Measurements from ENCODE around the gene SPINK2. TPM values are rescaled to one million over a fixed set of nuclear protein-coding genes. Genes with fewer than 3 reads are reported as not detected.

The SPINK2 gene
- polyA plus RNA-seq, 1 of the 3 experiments (the other 2 are of a cell fraction) = not detected

GRCh38 chr4:56870946-56871345, 49.4 kb upstream of the SPINK2 start:
- no peak overlapping the region for H3K9ac ChIP-seq
- POLR2A ChIA-PET = no interaction called here
- TF ChIP-seq TEAD4 (IDR thresholded peaks at IDR 0.05; ENCODE audit: borderline replicate concordance, insufficient read depth) (no peak), FOSL2 (IDR thresholded peaks at IDR 0.05; ENCODE audit: borderline replicate concordance, low read depth) (no peak), GATA2 (CRISPR knock-in tag; IDR thresholded peaks at IDR 0.05) (peak; percentile 35), FOXM1 (IDR thresholded peaks at IDR 0.05; ENCODE audit: low read depth) (no peak), NFIC (IDR thresholded peaks at IDR 0.05; ENCODE audit: borderline replicate concordance) (no peak), POLR2AphosphoS5 (IDR thresholded peaks at IDR 0.05; ENCODE audit: low read depth, low read length) (peak; percentile 19; the same call in 1 of the 2 replicates), MXI1 (IDR thresholded peaks at IDR 0.05; ENCODE audit: low read depth, low read length) (no peak; the same call in 1 of the 2 replicates), RXRA (IDR thresholded peaks at IDR 0.05; ENCODE audit: borderline replicate concordance, low read depth) (no peak), CHD2 (IDR thresholded peaks at IDR 0.05; ENCODE audit: low read length, partially characterized antibody) (peak; percentile 36), EZH2phosphoT487 (IDR thresholded peaks at IDR 0.05; ENCODE audit: borderline replicate concordance, low read depth) (no peak), TAF1 (IDR thresholded peaks at IDR 0.05; ENCODE audit: borderline replicate concordance, low read depth, low read length) (no peak), JUND (IDR thresholded peaks at IDR 0.05) (no peak), EP300 (IDR thresholded peaks at IDR 0.05; ENCODE audit: borderline replicate concordance in 1 of 2, low read depth in 1 of 2, low read length in 1 of 2) (peak in 1 of 2 experiments; percentile 45; a peak in 1 of 4 replicates), MAX (IDR thresholded peaks at IDR 0.05; ENCODE audit: low read depth) (no peak), FOXJ3 (CRISPR knock-in tag; IDR thresholded peaks at IDR 0.05) (no peak; the same call in 1 of the 2 replicates), RAD21 (IDR thresholded peaks at IDR 0.05; ENCODE audit: low read length) (no peak; the same call in 1 of the 2 replicates), RFX5 (IDR thresholded peaks at IDR 0.05; ENCODE audit: low read length) (0 out of 2 replicates have a peak, but pooled peaks have one; percentile 18), YY1 (IDR thresholded peaks at IDR 0.05; ENCODE audit: low read depth) (no peak), REST (IDR thresholded peaks at IDR 0.05; ENCODE audit: low read depth, low read length) (no peak), SMC3 (IDR thresholded peaks at IDR 0.05; ENCODE audit: low read depth, low read length) (no peak), ZBTB33 (IDR thresholded peaks at IDR 0.05; ENCODE audit: borderline replicate concordance, low read depth) (no peak), TCF12 (IDR thresholded peaks at IDR 0.05) (peak; percentile 65), ELF1 (IDR thresholded peaks at IDR 0.05) (no peak)
- TF ChIP-seq, protein P1, sequence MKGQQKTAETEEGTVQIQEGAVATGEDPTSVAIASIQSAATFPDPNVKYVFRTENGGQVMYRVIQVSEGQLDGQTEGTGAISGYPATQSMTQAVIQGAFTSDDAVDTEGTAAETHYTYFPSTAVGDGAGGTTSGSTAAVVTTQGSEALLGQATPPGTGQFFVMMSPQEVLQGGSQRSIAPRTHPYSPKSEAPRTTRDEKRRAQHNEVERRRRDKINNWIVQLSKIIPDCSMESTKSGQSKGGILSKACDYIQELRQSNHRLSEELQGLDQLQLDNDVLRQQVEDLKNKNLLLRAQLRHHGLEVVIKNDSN (IDR thresholded peaks at IDR 0.05; ENCODE audit: borderline replicate concordance, low read depth) = no peak
- TF ChIP-seq, protein P2, sequence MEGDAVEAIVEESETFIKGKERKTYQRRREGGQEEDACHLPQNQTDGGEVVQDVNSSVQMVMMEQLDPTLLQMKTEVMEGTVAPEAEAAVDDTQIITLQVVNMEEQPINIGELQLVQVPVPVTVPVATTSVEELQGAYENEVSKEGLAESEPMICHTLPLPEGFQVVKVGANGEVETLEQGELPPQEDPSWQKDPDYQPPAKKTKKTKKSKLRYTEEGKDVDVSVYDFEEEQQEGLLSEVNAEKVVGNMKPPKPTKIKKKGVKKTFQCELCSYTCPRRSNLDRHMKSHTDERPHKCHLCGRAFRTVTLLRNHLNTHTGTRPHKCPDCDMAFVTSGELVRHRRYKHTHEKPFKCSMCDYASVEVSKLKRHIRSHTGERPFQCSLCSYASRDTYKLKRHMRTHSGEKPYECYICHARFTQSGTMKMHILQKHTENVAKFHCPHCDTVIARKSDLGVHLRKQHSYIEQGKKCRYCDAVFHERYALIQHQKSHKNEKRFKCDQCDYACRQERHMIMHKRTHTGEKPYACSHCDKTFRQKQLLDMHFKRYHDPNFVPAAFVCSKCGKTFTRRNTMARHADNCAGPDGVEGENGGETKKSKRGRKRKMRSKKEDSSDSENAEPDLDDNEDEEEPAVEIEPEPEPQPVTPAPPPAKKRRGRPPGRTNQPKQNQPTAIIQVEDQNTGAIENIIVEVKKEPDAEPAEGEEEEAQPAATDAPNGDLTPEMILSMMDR (IDR thresholded peaks at IDR 0.05) = no peak

More at GRCh38 chr4:56870946-56871345, 49.4 kb upstream of the SPINK2 start:
- H3K36me3 ChIP-seq (replicated peaks in 1 of 2; ENCODE audit: control insufficient read depth in 1 of 2, insufficient read depth in 2 of 2, low read length in 1 of 2) = no peaks in the 10 kb centered on the region
- 0 out of 2 replicates have a peak overlapping the region, but pooled peaks have one; percentile 43 for H2AFZ ChIP-seq (ENCODE audit: low read depth)
- no peaks in the 10 kb centered on the region for H3K27me3 ChIP-seq (ENCODE audit: insufficient read depth)
- H3K79me2 ChIP-seq (ENCODE audit: insufficient read depth) = no peaks in the 10 kb centered on the region
- H3K27ac ChIP-seq (ENCODE audit: low read depth in 2 of 2, low read length in 1 of 2) = peak overlapping the region in 1 of 2 experiments; percentile 90; a peak in 2 of 4 replicates
- H3K9me3 ChIP-seq = no peaks in the 10 kb centered on the region
- H3F3A ChIP-seq (replicated peaks; ENCODE audit: insufficient read depth) = no peaks in the 10 kb centered on the region
- peaks cover 0 to 7% of the 10 kb centered on the region in 2 experiments; a peak in 1 of 4 replicates for H3K4me1 ChIP-seq (ENCODE audit: control insufficient read depth in 1 of 2, insufficient read depth in 2 of 2, low read depth in 1 of 2, low read length in 1 of 2)
- WGBS (ENCODE audit: low lambda C conversion rate) = 8% methylated on average over 4 of the region's 4 CpGs
- peak; percentile 67 for DNase-seq
- CTCF ChIA-PET = interaction anchor here (1.0 to 1.4 kb wide), 4 partner anchors 14 to 923 kb away, joined by 3 to 4 read pairs (median 4); no protein-coding TSS in a partner anchor
- H3K4me3 ChIP-seq (ENCODE audit: low read depth in 2 of 2, low read length in 1 of 2) = peak overlapping the region in 1 of 2 experiments; percentile 30; a peak in 2 of 4 replicates
- H3K4me2 ChIP-seq = 0 out of 2 replicates have a peak overlapping the region, but pooled peaks have one; percentile 14
- H4K20me1 ChIP-seq (ENCODE audit: insufficient read depth) = no peaks in the 10 kb centered on the region
- no peaks in the 10 kb centered on the region for H3K9me2 ChIP-seq
